Measurements from ENCODE around the gene CAVIN3.
"Not testable (repeated sequence)": the region's sequence is repeated elsewhere in the genome, so short reads cannot be mapped to it uniquely, and the experiment has no call there.

The CAVIN3 gene

GRCh38 chr11:6323291-6323905 is 3.1 kb upstream of the CAVIN3 start:
- no peak for DNase-seq

- no peak for DNase-seq
Observed at GRCh38 chr11:6321961-6322362, 1.7 kb upstream of the CAVIN3 start.

GRCh38 chr11:6321356-6321755 is 1.1 kb upstream of the CAVIN3 start:
- DNase-seq: no peak

GRCh38 chr11:6319704-6320410 is 444 bp downstream of the CAVIN3 start:
- no peak for DNase-seq

DNA sequence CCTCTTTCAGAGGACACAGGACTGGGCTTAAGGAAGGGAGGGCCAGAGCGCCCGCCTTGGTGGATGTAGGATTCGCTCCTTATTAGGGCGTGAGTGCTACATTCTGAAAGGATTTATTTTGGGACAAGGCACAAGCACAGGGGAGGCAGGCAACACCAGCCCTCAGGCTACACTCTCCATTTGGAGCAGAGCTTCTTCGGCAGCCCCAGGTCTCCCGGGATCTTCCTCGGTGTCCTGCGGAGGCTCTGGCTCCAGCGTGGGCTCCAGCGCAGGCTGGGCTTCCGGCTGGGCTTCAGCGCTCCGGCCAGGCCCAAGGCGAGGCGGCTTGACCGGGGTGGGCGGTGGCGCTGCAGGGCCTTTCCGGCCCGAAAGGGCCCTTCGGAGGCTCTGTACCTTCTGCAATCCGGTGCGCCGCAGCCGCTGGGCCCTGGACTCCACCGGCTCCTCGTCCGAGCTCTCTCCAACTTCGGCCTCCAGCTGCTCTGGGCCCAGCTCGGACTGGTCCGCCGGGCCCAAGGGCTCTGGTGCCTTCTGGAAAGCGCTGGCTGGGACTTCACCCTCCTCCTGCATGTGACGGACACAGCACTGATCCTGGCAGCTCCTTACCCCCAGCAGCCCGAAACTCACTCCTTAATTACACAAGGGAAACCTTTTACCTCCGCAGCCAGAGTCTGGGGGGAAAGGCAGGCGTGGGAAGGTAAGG is 1.1 kb downstream of the CAVIN3 start:
- no peak for DNase-seq

- no peak for DNase-seq
Observed at GRCh38 chr11:6318204-6318603, 2.1 kb downstream of the CAVIN3 start.

GRCh38 chr11:6315811-6316425 is 4.4 kb downstream of the CAVIN3 start:
- no peak for DNase-seq

DNA sequence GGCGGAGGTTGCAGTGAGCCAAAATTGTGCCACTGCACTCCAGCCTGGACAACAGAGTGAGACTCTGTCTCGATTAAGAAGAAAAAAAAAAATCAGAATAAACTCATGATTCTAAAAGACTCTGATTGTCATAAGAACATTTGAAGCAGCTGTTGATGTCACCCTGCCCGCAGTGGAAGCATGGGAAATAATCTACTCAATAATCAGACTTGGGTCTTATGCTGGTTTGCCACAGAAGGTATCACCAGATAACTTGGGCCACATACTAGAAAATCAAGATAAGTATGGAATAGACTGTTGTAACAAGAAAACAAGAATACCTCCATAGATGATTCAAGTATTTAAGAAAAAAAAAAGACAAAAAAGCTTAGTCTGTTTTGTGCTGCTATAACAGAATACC is 8.2 kb downstream of the CAVIN3 start:
- no peak for DNase-seq

GRCh38 chr11:6307876-6308275 is 12.4 kb downstream of the CAVIN3 start:
- DNase-seq: no peak

DNA sequence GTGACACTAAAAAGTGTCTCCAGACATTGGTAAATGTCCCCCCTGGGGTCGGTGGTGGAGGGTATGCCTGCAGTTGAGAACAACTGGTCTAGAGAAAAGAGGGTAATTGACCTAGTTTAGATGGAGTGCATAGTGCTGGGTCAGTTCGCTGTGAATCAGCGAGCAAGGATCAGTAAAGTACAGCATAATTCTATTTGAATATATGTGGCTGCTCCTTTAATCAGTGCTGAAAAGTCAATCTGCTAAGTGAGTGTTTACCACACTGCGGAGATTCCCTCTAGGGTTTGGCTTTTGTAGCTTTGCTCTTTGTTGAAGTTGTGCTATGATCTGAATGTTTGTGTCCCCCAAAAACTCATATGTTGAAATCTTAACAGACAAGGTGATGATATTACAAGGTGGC is 15.0 kb downstream of the CAVIN3 start:
- no peak for DNase-seq

GRCh38 chr11:6303661-6304060 is 16.6 kb downstream of the CAVIN3 start:
- no peak for DNase-seq

GRCh38 chr11:6301096-6301495 is 19.2 kb downstream of the CAVIN3 start:
- no peak for DNase-seq

DNA sequence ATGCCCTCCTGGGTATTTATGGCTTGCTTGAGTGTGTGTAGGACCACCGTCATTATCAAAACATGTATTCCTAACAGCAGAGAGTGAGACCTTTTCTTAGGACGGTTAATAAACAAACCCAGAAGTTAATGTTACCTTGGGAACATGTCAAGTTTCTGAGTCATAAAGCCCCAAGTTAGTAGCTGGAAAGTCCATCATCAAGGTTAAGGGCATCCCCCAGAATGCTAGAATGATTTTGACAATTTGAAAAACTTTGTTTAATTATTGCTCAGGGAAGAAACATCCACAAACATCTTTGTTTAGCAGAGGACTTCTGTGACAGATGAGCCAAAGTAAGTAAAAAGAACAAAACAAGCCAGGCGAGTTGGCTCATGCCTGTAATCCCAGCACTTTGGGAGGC is 20.0 kb downstream of the CAVIN3 start:
- DNase-seq: no peak

DNA sequence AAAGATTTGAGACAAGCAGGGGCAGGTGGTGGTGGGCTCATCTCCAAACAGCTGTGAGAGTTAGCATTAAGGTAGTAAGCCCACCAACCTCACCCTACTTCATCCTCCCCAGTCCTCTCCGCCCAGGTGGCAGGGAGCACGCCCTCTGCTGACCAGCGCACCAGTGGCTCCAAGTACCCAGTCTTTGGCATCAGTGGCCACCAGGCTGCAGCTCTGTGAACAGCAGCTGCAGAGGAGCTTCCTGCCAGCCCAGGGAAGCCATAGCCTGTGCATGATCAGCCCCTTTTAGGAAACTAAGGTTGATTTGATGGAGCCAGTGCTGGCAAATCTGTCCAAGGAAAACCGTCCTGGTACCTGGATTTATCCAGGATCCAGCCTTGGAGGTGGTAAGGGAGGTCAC is 21.7 kb downstream of the CAVIN3 start:
- no peak for DNase-seq

GRCh38 chr11:6297831-6298230 is 22.5 kb downstream of the CAVIN3 start:
- no peak for DNase-seq

GRCh38 chr11:6285019-6285418 is 35.3 kb downstream of the CAVIN3 start:
- DNase-seq: no peak

- DNase-seq: no peak
Observed at GRCh38 chr11:6284250-6284649, 36.1 kb downstream of the CAVIN3 start.

- DNase-seq: no peak
Observed at GRCh38 chr11:6283453-6284023, 36.8 kb downstream of the CAVIN3 start.

GRCh38 chr11:6280809-6281208 is 39.5 kb downstream of the CAVIN3 start:
- not testable (repeated sequence) for DNase-seq

- no peak for DNase-seq
Observed at GRCh38 chr11:6273188-6273587, 47.1 kb downstream of the CAVIN3 start.

- no peak for DNase-seq
Observed at GRCh38 chr11:6271598-6271997, 48.7 kb downstream of the CAVIN3 start.

GRCh38 chr11:6270584-6271246 is 49.6 kb downstream of the CAVIN3 start:
- no peak for DNase-seq

DNA sequence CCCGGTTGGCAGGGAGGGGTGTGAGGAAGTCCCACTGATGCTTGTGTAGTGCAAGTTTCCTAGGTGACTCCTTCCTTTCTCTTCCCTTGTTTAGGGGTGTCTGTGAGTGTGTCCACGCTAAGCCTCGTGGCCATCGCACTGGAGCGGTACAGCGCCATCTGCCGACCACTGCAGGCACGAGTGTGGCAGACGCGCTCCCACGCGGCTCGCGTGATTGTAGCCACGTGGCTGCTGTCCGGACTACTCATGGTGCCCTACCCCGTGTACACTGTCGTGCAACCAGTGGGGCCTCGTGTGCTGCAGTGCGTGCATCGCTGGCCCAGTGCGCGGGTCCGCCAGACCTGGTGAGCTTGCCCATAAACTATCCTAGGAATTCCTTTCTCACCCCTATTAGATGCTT is 50.3 kb downstream of the CAVIN3 start:
- no peak for DNase-seq

Data from effector CD8-positive, alpha-beta T cell (primary cell).